ENCODE measurements around the gene PLAGL2.
A peak's percentile ranks its signal among the peaks of the same experiment; 100 is the strongest.
"Not testable (repeated sequence)": the region's sequence is repeated elsewhere in the genome, so short reads cannot be mapped to it uniquely, and the experiment has no call there.

Gene PLAGL2

DNA sequence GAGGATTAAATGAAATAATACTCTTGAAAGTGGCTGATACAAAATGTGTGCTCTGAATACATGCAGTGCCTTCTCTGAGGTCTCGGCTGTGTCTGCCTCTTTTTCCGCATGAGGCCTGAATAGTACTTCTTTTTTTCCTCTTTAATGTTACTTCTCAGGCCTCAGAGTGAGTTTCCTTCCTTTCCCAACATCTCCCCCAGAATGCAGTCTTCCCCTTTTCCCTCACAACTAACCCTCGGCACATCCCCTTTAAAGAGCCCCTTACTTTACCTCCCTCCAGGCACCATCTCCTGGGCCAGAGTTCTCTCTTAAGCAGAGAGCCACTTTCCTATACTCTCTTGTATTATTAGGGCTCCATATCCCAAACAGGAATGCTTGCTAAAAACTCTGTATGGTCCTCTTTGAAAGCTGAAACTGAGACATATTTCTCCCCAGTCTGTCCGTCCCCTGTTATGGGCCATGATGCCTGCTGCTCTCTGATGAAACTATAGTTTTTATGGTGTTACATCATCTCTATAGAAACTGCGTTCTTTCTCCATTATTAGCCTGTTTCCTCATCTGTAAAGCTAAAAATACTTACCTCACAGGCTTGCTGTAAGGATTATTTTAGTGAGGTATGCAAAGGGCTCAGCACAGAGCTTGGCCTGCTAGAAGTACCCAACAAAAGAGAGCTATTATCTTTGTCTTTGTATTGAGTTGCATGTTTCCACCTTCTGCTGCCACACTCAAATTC is 2.3 kb downstream of the PLAGL2 start:
- DNase-seq: no peak

DNA sequence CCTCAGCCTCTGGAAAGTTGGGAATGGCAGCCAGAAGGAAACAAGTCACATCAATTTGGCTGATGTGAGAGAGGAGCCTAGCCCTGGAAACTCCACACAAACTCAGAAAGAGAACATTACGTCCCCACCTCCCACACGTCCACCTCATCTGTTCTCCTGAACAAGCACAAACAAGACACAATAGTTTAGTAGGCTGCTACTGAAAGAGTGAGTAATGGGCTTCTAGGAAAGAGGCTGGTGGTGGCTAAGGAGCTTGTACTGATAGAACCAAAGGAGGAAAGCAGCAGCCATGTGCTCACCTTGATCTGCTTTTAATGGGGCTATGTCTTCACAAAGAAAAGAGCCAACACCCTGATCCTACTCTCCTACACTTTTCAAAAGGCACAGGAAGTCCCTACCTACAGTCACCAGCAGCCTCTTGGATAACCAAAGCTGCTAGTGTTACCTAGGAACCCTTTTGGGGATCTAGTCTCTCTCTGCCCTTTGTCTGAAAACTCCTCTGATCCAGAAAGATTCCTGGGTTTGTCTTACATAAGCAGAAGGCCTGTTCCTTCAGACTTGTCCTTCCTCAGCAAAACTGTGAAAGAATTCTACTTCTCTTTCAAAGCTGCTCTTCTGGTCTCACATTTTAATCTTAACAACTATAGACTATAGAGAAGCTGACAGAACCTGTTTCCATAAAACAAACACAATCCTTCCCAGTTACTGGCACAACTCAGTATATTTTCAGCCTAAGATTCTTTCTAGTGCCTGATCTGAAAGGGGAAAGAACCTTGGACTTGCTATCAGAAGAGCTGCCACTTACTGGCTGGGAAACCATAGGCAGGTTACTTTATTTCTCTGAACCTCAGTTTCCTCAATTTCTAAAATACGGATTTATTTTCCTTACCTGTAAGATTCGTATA is 3.1 kb downstream of the PLAGL2 start:
- DNase-seq: peak in 9 of 58 donors; percentile 1 to 41 (median 15)

DNA sequence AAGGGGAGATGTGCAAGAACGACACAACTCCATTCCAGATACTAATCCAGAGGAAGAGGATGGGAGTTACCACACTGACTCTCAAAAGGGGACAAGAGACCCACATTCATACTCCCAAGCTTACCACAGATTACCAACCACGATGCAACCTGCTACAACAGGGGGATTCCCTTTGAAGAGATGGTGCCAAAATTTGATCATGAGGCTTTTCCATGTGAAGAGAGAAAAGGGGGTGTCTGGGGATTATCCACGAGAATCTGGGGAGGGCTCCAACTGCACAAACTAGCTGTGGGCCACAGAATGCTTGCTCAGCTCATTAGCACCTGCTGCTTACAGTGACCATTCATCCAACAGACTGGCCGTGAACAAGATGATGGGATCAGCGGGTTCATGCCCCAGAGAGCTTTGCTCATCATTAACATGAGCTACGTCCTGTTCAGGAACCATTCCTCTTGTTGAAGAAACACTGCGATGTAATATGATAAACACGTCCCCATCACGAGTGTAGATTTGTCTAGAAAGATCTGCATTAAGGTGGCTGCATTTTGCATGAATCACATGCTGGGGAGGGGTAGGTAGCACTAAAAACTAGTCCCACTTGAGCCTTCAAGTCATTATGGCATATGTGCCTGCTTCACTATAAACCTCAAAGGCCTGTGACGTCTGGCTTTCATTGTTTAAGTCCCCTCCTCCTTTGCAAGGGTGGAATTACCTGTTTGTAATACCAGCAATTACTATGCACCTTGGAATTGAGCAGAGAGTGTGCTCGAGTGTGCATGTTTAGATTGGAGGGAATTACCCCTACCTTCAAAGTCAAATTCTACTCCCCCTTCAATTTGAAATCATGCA is 4.0 kb downstream of the PLAGL2 start:
- DNase-seq: no peak

DNA sequence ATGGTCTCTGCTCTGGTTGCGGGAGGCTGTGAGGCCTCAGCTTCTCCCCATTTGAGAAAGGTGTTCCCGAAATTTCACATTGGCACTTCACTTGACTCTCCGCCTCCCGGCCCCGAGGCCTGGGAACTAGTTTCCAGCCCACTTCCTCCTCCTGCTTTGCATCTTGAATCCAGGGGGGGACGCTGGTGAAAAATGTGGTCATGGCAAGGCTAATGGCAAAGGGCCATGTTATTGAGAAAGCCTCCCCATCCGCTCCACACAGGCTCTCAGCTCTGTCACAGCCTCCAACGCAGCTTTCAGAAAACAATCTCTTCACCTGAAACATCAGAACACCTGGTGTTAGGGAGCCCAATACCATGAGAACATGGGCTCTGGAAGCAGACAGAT is 5.6 kb downstream of the PLAGL2 start:
- DNase-seq: no peak

DNA sequence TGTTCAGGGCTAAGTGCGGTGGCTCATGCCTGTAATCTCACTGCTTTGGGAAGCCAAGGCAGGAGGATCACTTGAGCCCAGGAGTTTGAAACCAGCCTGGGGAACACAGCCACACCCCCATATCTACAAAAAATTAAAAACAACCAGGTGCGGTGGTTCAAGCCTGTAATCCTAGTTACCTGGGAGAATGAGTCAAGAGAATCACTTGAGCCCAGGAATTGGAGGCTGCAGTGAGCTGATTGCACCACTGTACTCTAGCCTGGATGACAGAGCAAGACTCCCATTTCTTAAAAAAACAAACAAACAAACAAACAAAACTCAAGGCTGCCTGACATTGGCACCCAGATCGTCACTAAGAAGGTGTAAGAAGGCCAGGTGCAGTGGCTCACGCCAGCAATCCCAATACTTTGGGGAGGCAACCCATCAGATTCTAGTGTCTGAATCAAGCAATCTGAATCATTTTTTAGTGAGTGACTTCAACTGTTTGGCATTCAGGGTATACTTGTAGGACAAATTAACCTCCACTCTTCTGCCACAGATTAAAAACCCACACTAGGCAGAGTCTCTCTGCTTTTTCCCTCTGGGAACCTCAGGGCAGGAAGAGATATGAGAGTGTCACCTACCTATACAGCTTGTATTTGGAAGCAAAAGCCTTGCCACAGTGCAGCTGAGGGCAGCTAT is 6.1 kb downstream of the PLAGL2 start:
- no peak for DNase-seq

DNA sequence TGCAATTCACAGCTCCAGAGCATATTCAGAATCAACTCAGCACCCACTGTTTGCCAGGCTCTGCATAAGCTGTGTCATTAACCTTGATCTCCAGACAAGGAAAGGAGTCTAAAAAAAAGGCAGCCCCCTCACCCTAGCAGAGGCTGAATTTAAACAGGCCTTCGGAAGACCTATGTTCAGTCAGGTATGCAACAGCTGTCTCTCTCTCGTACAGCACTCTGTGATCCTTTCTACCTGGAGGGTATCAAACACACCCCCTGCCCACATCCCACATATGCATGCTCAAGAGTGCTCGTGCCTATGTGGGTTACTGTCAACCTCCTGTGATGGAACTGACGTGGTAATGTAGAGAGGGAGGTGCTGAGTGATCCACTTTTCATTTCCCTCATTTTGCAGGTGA is 8.5 kb downstream of the PLAGL2 start:
- DNase-seq: peak in 1 of 58 donors; percentile 13

DNA sequence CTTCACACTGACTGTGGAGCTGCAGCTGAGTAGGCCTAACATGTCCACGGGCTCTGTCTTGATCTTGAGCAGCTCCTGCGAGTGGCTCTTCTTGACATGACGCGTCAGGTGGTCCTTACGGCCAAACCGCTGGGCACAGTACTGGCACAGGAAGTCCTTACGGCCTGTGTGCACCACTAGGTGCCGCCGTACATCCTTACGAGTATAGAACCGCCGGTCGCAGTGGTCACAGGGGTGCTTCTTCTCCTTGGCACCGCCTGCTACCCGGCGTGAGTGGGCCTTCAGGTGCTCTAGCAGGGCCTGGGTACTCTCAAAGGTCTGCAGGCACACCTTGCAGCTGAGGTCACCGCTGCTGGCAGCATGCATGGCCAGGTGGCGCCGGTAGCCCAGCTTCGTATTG is 10.4 kb downstream of the PLAGL2 start:
- DNase-seq: not testable (repeated sequence)

DNA sequence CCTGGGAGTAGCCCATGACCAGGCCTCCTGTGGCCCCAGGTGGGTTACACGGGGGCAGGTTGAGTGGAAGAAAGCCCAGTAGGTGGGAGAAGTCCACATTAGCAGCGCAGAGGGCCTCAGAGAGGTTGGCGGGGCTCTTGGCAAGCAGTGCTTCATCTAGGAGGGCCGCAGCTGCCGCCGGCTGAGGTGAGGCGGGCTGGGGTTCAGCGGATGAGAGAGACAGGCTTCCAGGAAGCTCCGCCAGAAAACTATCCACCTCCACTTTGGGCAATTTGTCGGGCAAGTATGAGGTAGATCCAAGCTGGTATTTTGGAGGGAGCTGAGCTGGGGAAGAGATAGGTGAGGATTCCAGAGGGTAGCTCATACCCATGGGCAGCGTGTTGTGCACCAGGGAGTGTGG is 10.9 kb downstream of the PLAGL2 start:
- DNase-seq: not testable (repeated sequence)

DNA sequence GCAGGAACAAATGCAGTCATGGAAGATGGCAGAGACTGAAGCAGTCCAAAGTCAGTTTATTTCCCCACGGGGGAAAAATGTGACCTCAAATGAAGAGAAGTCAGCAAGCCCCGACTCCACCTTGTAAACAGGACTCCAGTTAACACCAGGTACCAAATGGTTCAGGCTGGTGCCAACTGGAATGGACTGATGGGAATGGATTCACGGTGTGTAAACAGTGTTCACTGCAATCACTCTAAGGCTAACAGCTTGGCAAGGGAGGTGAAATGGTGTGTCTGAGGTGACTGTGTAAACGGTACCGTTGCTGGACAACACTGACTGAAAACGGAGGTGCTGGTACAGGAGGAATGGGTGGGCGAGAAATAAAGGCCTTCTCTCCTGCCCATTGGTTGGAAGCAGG is 12.0 kb downstream of the PLAGL2 start:
- no peak for DNase-seq

DNA sequence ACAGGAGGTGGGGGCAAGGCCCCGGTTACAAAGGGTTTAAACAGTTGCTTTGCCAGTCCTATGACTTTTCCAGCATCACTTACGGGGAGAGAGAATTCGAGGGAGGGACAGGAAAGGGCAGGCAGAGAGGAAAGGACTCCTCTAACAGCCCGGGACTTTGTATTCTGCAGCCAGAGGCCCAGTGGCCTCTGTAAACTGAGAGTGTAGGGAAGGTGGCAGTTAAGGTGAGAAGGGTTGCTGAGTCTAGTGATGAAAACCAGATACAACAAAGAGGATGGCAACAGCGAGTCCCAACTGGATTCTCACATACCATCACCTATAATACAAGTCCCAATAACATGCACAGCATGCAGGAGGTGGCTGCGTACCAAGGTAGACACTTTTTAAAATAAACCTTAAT is 13.5 kb downstream of the PLAGL2 start:
- no peak for DNase-seq

DNA sequence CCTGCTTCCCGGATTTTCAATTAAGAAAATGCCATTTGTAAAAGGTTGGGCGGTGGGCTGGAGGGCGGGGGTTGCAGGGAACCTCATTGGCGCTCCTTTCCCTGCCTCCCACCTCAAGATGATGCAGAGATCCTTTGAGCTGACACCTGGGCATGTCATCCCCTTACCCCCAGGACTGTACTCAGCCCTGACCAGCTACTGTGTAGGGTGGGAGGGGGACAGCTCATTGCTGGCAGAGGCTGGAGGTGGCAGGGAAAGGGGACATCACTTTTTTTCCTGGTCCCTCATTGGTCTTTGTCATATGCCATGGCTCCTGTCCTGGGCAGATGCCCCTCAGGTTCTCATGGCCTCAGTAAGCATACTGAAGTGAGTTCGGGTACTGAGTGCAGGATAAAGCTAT is 14.2 kb downstream of the PLAGL2 start:
- not testable (repeated sequence) for DNase-seq

DNA sequence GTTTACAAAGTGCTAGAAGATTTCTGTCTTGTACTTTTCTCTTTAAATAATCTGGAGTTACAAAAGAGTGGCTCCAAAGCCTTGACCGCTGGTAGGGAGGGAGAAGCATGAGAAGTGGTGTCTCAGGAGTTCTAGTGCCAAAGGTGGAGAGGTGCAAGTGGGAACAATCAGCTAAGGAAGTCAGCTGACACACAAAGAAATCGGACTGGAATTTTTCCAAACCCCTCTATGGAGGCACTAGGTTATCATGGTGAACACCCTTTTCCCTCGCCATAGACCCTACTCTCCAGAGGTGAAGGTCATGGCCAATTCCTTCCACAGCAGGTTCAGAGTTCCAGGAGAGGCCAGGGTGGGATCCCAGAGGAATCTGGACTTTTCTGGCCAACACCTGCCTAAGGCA is 14.8 kb downstream of the PLAGL2 start:
- no peak for DNase-seq

DNA sequence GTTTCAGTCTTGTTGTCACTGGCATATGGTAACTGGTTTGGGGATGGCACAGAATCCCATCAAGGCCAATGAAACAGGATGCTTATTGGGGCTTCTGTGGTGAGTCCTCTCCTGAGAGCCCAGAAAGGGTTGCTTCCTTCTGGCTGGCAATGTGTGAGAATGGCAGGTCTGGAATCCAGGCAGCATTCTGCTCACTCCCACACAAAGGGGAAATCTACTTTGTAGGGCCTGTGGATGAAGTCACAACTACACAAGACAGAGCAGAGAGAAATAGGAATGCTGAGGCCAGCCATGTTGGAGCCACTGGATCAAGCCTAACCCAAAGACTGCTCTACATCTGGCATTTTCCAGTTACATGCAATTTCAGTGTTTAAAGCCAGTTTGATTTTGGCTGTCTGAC is 15.7 kb downstream of the PLAGL2 start:
- peak in 1 of 58 donors; percentile 11 for DNase-seq

DNA sequence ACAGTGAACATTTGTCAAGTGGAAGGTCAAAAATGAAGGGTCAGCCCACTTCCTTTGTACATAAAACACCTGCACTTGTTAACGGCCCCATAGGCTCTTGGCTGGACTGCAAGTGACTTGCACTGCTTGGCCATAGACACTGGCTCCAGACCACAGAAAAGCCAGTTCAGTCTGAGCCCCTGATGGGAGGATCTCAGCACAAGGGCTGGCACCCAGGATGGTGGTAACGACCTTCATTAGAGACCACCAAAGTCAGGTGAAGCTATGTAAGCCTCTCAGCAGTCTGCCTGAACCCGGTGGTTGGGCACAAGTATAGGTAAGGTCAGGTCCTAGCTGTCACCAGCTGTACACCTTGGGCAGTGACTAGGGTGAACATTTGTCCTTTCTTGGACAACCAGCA is 16.1 kb downstream of the PLAGL2 start:
- no peak for DNase-seq

DNA sequence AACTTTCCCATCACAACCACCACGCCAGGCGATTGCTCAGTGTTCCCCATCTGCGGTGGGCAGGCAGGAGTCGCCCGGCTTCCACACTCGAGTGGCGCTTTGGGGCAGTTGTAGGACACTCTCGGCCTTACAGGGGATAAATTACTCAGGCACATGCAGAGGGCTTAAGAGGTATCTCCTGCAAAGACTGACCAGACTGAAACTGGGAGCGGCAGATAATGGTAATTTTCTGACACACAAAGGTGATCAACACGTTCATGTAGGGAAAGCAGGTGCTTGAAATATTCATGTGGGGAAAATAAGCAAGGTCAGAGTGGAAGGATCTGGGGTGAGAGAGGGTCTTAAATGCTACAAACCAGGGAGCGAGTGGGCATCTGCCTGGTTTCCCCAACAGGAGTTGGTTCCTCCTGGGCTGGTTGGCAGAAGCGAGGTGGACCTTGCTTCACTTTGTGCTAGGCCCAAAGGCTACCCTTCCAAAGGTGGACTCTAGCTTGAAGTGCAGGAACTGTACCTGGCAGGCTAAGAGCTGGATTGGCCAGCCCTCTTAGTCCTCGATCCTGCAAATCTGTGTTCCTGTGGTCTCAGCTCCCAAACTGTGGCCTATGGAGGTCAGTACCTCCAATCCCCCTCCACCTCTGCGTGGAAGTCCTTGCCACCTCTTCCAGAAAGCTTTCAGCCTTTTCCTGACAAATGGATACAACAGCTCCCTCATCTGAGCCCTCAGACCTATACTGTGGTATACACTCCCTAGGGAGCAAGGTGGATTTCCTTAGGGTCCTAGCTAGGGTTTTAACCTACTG is 16.7 kb downstream of the PLAGL2 start:
- no peak for DNase-seq

DNA sequence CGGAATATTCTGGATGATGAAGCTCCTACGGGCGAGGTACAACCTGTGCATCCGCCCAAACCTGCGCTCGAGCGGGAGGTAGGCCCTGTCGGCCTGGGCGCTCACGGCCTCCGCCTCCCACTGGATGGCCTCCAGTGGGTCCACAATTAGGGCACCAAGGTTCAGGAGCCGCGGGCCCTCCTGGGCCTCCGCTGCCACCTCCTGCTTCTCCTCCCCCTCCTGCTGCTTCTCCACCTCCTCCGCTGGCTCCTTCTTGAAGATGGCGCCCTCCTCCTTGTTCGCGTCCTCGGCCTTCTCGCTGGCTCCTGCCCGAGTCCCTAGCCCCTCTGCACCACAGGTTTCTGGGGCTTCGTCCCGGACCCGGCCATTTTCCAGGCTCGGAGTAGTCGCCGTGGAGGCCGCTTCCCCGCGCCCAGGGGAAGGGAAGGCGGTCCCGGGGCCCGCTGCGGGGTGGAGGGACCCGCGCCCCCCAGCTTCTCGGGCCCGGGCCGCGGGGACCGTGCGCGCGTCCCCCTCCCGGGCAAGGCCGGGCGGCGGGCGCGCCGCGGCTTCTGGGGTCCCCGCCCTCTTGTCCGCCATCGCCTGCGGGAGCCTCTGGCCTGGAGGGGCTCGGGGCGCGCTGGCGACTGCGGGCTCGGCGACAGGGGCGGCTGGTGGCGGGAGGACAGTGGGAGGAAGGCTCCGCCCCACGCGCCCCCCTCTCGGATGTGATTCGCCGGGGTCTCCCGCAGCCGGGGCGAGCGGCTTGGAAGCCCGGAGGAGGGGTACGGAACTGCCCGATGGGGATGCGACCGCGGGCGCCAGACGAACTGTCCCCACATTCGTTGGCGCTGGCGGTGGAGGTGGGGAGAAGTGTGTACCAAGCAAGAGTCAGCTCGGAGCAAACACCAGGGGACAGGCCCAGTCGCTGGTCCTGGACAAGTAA is 17.6 kb downstream of the PLAGL2 start:
- DNase-seq: peak in 48 of 58 donors; percentile 16 to 64 (median 36)

DNA sequence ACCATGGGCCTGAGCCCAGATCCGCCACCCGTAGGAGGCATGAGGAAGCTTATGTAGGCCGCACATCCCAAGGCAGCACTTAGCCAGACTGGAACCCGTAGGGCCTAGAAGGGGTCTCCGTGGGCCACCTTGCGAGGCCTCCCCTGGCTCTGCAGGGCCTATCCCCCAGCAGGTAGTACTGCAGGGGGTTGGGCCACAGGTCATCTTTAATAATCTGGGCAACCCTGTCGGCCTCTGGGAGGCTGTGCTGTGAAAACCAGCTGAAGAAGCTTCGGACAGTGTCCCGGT is 18.5 kb downstream of the PLAGL2 start:
- no peak for DNase-seq

DNA sequence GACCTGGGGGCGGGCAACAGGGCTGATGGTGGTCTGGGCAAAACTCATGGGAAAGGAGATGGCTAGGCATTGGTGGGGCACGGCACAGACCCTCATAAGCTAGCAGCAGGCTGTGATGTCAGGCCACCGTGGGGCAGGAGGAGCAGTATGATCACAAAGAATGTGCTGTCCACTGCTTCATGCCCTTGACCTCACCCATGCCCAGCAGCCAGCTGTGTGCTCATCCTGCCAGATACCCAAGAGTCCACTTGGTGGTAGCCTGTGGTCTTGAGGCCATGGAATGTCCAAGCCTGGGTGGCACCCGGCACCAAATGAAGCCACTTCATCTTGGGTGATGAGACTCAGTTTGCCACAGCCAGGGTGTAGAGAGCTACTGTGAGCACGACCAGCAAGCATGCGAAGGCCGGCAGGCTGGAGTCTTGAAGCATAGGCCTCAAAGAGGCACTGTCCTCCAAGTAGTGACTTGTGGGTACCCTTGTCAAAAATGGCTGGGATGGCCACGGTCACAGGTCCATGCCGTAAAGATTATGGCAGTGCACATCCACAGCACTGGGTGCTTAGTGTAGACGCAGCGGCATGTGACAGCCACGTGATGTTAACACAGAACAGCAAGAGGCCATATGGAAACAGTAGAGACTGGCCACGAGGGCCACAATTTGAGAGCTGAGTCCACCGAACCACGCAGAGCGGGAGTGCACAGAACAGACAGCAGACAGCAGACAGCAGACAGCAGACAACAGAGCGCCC is 19.0 kb downstream of the PLAGL2 start:
- DNase-seq: no peak

DNA sequence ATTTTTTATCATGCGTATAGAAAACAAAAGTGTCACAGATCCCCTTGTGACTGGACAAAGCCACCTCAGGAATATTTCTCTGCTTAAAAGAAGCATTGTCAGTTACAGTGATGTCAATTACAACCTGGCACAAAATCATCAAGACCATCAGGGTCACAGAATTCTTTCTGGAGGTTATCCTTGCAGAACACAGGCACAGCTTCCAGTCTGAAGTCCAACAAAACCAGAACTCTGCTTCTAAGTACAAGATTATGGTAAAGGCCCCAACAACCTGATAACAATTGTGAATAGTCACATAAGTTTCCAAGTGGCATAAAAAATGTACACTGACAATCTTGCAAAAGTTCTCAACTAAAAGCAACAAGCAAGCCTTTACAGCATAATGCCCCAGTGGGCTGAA is 21.0 kb downstream of the PLAGL2 start:
- DNase-seq: no peak

Data from anterior cingulate cortex (tissue), 58 donors.